Lung (tissue), 12 donors: ENCODE results near the gene NABP2. TPM values are rescaled to one million over a fixed set of nuclear protein-coding genes. Genes with fewer than 3 reads are reported as not detected.

ENCODE experiments used
- ATAC-seq: fragments of 200-7000 bp; cut with Tn5 transposase; one replicate; pipeline ENCODE4 v1.9.1; 2020; ENCODE audit warnings: moderate number of reproducible peaks; ENCODE audit not compliant: insufficient read depth, low FRiP score
- DNase-seq, 3 donors: peaks; one replicate each; pipeline ENCODE4 v3.0.0-alpha.2; 2013 to 2017
- H3K27ac ChIP-seq, 2 donors: one replicate each; pipeline ENCODE4 v1.5.1; 2013; ENCODE audit warnings: mild to moderate bottlenecking in 2 of 2, moderate library complexity in 2 of 2, control low read depth in 1 of 2, inconsistent platforms in 1 of 2, low read depth in 1 of 2, low read length in 1 of 2
- H3K27me3 ChIP-seq, 3 donors: one replicate each; pipeline ENCODE4 v1.5.1; 2013; ENCODE audit warnings: low read length in 2 of 3; ENCODE audit not compliant: control insufficient read depth in 3 of 3, insufficient read depth in 3 of 3
- H3K36me3 ChIP-seq, 4 donors: one replicate each; pipeline ENCODE4 v1.5.1; 2013; ENCODE audit warnings: low read length in 4 of 4, mild to moderate bottlenecking in 1 of 4, moderate library complexity in 1 of 4; ENCODE audit not compliant: control insufficient read depth in 4 of 4, insufficient read depth in 4 of 4
- H3K4me1 ChIP-seq, 5 donors: one replicate each; pipeline ENCODE4 v1.5.1; 2013; ENCODE audit warnings: low read length in 5 of 5, mild to moderate bottlenecking in 2 of 5, moderate library complexity in 1 of 5; ENCODE audit not compliant: control insufficient read depth in 5 of 5, insufficient read depth in 5 of 5
- H3K4me3 ChIP-seq: one replicate; pipeline ENCODE4 v1.5.1; 2013; ENCODE audit warnings: mild to moderate bottlenecking, control low read depth, moderate library complexity
- H3K9ac ChIP-seq, 2 donors: one replicate each; pipeline ENCODE4 v1.5.1; 2013; ENCODE audit warnings: low read length in 2 of 2, control low read depth in 1 of 2; ENCODE audit not compliant: insufficient read depth in 1 of 2
- H3K9me3 ChIP-seq, 4 donors: one replicate each; pipeline ENCODE4 v1.5.1; 2013; ENCODE audit warnings: low read length in 3 of 4, mild to moderate bottlenecking in 1 of 4, moderate library complexity in 1 of 4; ENCODE audit not compliant: control insufficient read depth in 4 of 4, insufficient read depth in 3 of 4
- CTCF ChIP-seq: IDR thresholded peaks from 2 replicates; pipeline ENCODE4 v1.5.1; 2012; ENCODE audit warnings: mild to moderate bottlenecking; ENCODE audit errors: control extremely low read depth, extremely low read depth
- WGBS, 2 donors: extraction: QIAGEN DNeasy Blood & Tissue Kit; methylation state at CpG; one replicate each; pipeline ENCODE4 v1.1.7; 2013; 5-methylcytosine and 5-hydroxymethylcytosine counted together
- polyA plus RNA-seq, 2 donors: library from polyadenylated mRNA; stranded (reverse); fragments of 200-250 nt; gene quantifications; one replicate each; pipeline ENCODE4 v1.2.1, GENCODE V29; 2013
- total RNA-seq, 2 donors: library from RNA; depleted of rRNA in 1 of 2; stranded (reverse); fragments of >200 nt in 1 of 2; gene quantifications; one replicate each; pipeline ENCODE4 v1.2.1, GENCODE V29; 2014 to 2021
- donor health status: control.
- donor health status: control.
- donor health status: Bipolar disorder and iron deficiency.
- donor health status: healthy.
- donor health status: DM: yes; HTN: yes; CAD: no.

NABP2 gene
- total and polyA plus RNA-seq, 4 donors: 11.3 to 31.4 (median 23.0) TPM

GRCh38 chr12:56229916-56230431 lies 5.8 kb downstream of the NABP2 start, which contains the start of gene SLC39A5:
SLC39A5 (plus strand) TSS chr12:56230051; CDS start chr12:56231275, 1,224 bp downstream.
- 54 to 71% methylated on average over 4 of the region's 4 CpGs for WGBS, 2 donors
- H3K27me3 ChIP-seq: no peaks in the 10 kb centered on the region
- DNase-seq (no peak), ATAC-seq (no peak)
- no peak within 1 kb of the TSS for H3K9ac ChIP-seq
- H3K9me3 ChIP-seq: no peaks in the 10 kb centered on the region
- H3K4me3 ChIP-seq: no peak within 1 kb of the TSS
- no peak for TF ChIP-seq CTCF
- H3K27ac ChIP-seq: no peak within 1 kb of the TSS
- peaks cover 0 to 4% (median 4%) of the 10 kb centered on the region in 5 donors for H3K4me1 ChIP-seq
- H3K36me3 ChIP-seq: peaks cover 0 to 3% (median 0%) of the 10 kb centered on the region in 4 donors

- Histone ChIP-seq H3K9me3 (no peaks in the 10 kb centered on the region), H3K36me3 (peaks cover 0 to 3% (median 0%) of the 10 kb centered on the region in 4 donors), H3K4me3 (no peak overlapping the region), H3K27me3 (no peaks in the 10 kb centered on the region), H3K9ac (no peak overlapping the region), H3K4me1 (peaks cover 0 to 4% (median 0%) of the 10 kb centered on the region in 5 donors), H3K27ac (no peak overlapping the region)
- whole genome bisulfite sequencing, 2 donors: 74 to 87% methylated on average over 8 of the region's 8 CpGs
- DNase-seq (no peak), ATAC-seq (no peak)
- TF ChIP-seq CTCF: no peak
Observed at GRCh38 chr12:56230432-56231183, 6.5 kb downstream of the NABP2 start.

- no peaks in the 10 kb centered on the region for H3K27me3 ChIP-seq
- no peak overlapping the region for H3K4me3 ChIP-seq
- peaks cover 0 to 4% (median 0%) of the 10 kb centered on the region in 5 donors for H3K4me1 ChIP-seq
- no peak for DNase-seq
- H3K9me3 ChIP-seq: no peaks in the 10 kb centered on the region
- TF ChIP-seq CTCF: no peak
- ATAC-seq: no peak
- H3K27ac ChIP-seq: no peak overlapping the region
- H3K9ac ChIP-seq: no peak overlapping the region
- 92% methylated on average over 11 of the region's 11 CpGs for WGBS, 2 donors
- peaks cover 0 to 5% (median 0%) of the 10 kb centered on the region in 4 donors for H3K36me3 ChIP-seq
Observed at GRCh38 chr12:56231184-56231582, 7.0 kb downstream of the NABP2 start.
